Measurements from ENCODE around the gene DCTN4.

DCTN4 gene

DNA sequence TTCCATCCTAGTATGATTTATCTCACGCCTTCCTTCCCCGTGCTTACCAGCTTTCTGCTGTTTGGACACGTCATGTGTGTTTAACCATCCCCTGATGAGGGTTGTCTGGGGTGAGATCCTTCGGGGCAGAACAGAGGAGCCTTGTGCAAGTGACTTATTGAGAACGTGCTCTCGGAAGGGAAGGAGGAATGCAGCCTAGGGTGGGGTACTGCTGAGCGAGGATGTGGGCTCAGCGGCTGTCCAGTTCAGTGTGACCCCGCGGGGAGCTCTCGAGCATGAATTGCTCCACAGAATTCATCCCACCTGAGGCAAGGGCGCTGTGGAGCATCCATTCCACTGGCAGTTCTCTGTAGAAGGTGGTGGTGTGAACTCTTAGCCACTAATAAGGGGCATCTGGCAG, 93.8 kb downstream of the DCTN4 start:
- no peak for DNase-seq

DNA sequence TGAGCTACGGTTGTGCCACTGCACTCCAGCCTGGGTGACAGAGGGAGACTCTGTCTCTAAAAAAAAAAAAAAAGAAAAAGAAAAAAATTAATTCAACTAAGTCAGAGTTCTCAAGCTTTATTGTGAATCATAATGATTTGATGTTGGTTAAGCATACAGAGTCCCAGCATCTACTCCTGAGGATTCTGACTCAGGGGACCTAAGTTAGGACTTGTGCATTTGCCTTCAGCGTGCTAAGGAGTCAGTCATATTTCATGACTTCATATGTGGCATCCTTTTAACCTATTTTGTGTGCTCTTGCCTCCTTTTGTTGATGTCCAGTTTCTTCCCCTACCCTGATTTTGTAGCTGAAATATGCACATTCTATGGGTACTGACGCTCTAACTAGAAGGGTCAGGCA, 94.9 kb downstream of the DCTN4 start:
- no peak for DNase-seq

DNA sequence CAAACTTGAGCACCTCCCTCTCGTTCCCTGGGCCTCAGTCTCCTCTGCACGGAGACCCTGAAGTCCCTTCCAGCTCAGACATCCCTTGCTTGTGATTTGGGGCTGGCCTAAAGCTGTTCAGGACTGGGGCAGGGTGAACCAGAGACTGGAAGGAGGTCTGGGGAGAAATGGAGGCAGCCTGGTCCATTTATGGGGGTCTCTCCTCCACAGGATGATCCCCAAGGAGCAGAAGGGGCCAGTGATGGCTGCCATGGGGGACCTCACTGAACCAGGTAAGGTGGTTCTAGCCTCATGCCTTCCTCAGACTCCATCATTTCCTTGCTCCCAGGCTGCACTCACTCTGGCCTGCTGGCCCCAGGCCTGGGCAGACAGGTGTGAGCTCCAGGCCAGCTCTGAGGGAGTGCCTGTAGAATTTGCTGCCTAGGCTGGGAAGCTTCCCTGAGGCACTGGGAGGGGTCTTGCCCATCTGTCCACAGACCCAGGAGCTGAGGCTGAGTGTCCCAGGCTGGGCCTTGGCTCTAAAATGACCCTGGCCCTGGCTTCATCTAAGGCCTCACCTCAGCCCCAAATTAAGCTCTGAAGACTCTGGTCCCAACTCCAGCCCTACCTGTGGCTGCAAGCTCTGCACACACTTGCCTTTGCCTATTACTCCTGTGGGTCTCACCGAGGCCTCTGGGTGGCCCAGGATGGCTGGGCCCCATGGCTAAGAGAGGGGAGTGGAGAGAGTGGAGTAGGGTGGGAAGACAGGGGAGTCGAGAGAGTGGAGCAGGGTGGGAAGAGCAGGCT, 95.9 kb downstream of the DCTN4 start:
- DNase-seq, result no peak

DNA sequence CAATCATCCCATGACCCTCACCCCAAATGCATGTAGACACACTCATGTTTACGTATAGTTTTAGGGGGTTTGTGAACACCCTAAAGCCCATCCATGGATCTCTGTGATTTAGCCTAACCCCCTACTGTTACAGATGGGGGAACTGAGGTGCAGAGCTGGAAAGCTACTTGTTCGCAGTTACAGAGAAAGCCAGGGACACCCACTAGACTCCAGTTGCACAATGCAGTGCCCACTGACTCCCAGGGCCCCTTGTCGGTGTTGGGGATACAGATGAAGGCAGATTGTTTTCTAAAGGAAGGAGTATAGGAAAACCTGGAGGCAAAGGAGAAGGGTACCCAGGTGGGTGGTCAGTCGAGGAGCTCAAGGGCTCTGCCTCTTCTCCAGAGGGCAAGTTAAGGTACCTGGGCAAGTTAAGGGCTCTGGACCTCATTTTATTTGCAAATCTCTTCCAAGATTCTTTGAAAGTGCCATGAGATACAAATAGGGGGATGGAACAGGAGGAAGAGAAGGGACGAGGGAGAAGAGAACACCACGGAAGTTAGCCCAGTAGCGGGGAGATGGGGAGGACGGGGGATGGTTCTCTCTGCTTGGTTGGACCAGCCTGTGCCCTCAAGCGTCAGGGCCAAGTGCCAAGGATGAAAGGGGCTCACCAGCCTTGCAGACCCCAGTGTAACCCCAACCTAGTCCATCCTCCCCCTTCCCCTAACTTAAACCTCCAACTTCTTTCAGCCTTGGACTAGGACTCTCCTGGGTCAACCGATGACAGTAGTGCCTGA, 96.8 kb downstream of the DCTN4 start:
- no peak for DNase-seq

GRCh38 chr5:150661086-150661485, 97.7 kb downstream of the DCTN4 start, which contains the start of gene MYOZ3:
Gene MYOZ3, plus strand, starts transcription at chr5:150661251. Its CDS starts 1,691 bp downstream, at chr5:150662942.
- DNase-seq, result no peak

GRCh38 chr5:150660108-150660831, 98.5 kb downstream of the DCTN4 start:
- no peak for DNase-seq

GRCh38 chr5:150659360-150660107, 99.3 kb downstream of the DCTN4 start:
- no peak for DNase-seq

- DNase-seq, result no peak
Observed at GRCh38 chr5:150658699-150659265, 100.0 kb downstream of the DCTN4 start.

All from suppressor macrophage treated with lipopolysaccharide for 4 hours (primary cell).